ENCODE measurements around the gene EPN2.
"Not testable (repeated sequence)": the region's sequence is repeated elsewhere in the genome, so short reads cannot be mapped to it uniquely, and the experiment has no call there.

The EPN2 gene

DNA sequence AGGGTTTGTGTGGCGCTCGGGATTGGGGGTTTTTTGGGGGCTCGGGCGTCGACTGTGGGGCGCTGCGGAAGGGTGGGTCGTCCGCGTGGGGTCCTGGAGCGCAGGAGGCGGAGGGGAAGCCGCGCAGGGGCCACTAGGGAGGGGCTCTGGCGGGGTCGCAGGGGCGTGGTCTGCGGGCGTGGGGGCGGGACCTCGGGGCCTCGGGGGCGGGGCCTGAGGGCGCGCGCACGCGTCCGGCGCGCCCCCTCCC is at the start of gene EPN2:
EPN2 (plus strand) TSS at position 228 of the 250 bp plus-strand sequence. CDS start 45,754 bp downstream, outside the sequence.
- not testable (repeated sequence) for DNase-seq (ENCODE audit: low read depth, low spot score)

DNA sequence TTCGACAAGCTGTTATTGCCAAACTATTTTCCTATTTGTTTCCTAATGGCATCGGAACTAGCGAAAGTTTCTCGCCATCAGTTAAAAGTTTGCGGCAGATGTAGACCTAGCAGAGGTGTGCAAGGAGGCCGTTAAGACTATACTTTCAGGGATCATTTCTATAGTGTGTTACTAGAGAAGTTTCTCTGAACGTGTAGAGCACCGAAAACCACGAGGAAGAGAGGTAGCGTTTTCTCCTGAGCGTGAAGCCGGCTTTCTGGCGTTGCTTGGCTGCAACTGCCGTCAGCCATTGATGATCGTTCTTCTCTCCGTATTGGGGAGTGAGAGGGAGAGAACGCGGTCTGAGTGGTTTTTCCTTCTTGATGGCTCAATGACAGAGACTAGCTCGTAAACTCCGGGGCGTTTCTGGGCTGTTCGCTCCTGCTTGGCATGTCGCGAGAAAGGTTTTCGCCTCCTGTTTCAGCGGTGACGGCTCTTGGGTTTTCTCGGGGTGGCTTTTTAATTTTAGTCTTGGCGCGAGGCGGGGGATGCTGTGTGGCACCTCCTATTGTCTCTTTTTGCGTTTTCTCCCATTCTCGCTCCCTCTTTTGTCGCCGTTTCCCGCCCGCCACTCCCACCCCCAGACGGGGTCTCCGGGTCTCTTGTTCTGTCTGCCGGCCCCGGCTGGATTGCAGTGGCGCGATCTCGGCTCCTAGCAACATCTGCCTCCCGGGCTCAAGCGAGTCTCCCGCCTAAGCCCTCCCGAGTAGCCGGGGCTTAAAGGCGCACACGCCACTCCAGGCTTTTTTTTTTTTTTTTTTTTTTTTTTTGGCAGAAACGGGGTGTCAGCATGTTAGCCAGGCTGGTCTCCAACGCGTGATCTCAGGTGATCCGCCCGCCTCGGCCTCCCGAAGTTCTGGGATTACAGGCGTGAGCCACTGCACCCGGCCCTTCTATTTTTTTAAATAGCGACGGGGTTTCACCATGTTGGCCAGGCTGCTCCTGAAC is 49.0 kb upstream of the EPN2 start:
- not testable (repeated sequence) for DNase-seq (ENCODE audit: low read depth, low spot score)

DNA sequence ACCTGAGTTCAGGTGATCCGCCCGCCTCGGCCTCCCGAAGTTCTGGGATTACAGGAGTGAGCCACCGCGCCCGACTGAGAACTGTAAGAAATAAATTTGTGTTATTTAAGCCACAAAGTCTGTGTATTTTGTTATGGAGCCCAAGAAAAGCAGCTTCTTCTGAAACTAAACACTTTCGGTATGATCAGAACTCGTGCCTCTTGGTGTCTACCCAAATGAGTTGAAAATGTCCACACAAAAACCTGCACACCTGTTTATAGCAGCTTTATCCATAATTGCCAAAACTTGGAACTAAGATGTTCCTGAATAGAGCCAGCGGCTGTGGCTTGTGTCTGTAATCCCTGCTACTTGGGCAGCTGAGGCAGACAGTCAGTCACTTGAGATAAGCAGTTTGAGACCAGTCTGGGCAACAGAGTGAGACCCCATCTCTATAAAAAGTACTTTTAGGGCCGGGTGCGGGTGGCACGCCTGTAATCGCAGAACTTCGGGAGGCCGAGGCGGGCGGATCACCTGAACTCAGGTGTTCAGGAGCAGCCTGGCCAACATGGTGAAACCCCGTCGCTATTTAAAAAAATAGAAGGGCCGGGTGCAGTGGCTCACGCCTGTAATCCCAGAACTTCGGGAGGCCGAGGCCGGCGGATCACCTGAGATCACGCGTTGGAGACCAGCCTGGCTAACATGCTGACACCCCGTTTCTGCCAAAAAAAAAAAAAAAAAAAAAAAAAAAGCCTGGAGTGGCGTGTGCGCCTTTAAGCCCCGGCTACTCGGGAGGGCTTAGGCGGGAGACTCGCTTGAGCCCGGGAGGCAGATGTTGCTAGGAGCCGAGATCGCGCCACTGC is 48.1 kb upstream of the EPN2 start:
- DNase-seq (ENCODE audit: low read depth, low spot score), result not testable (repeated sequence)

DNA sequence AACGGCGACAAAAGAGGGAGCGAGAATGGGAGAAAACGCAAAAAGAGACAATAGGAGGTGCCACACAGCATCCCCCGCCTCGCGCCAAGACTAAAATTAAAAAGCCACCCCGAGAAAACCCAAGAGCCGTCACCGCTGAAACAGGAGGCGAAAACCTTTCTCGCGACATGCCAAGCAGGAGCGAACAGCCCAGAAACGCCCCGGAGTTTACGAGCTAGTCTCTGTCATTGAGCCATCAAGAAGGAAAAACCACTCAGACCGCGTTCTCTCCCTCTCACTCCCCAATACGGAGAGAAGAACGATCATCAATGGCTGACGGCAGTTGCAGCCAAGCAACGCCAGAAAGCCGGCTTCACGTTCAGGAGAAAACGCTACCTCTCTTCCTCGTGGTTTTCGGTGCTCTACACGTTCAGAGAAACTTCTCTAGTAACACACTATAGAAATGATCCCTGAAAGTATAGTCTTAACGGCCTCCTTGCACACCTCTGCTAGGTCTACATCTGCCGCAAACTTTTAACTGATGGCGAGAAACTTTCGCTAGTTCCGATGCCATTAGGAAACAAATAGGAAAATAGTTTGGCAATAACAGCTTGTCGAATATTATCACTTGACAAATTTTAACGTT is 47.3 kb upstream of the EPN2 start:
- DNase-seq (ENCODE audit: low read depth, low spot score), result not testable (repeated sequence)

GRCh38 chr17:19196382-19197204 is 40.6 kb upstream of the EPN2 start:
- not testable (repeated sequence) for DNase-seq (ENCODE audit: low read depth, low spot score)

DNA sequence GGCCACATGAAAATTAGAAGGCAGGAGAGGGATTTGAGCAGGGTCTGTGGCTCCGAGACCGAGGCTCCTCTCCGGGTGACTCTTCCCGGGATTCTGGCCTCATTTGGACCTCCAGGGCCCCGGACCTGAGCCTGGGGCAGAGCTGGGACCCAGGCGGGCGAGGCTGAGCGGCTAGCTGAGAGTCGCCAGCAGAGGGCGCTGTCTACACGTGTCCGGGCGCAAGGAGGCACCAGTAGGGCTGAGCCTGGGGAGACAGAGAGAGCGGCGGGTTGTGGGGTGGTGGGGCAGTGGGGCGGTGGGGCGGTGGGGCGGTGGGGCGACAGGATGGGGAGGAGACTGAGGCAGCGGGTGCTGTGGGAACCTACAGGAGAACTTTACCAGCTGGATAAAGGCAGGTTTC is 34.7 kb upstream of the EPN2 start:
- DNase-seq (ENCODE audit: low read depth, low spot score), result not testable (repeated sequence)

- not testable (repeated sequence) for DNase-seq (ENCODE audit: low read depth, low spot score)
Observed at GRCh38 chr17:19203429-19203828, 33.7 kb upstream of the EPN2 start.

DNA sequence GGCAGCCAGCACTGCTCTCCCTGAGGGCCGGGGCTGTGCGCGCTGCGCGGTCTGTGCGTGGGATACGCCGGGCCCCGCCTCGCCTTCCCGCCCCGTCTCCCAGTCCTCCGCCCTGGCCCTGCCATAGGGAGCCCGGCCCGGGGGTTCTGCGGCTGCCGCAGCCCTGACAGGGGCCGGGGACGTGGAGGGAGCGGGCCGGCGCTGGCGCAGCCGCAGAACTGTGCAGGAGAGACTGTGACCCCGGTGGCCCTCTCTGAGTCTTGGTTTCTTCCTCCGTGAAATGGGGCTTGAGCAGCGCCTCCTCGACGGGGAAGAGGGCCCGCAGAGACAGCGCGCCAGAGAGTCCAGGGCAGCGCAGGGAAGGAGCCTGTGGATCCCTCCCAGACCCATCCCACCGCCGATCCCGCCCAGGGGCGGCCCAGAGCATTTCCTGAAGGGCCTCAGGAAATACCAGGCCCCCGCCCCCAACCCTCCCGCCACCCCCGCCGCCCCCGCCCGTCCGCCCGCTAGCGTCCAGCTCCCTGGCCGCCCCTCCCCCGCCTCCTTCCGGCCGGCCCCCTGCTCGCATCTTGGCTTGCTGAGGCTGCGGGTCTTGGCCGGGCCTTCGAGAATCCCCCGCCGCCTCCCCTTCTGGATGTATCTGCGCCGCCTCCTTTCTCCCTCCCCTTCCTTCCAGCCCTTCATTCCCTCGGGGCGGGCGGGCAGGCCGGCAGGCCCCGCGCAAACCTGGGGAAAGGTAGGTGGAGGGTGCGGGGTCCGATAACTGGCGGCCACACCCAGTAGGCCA is 21.9 kb upstream of the EPN2 start:
- DNase-seq (ENCODE audit: low read depth, low spot score), result not testable (repeated sequence)

GRCh38 chr17:19216148-19216926 is 20.8 kb upstream of the EPN2 start:
- not testable (repeated sequence) for DNase-seq (ENCODE audit: low read depth, low spot score)

- not testable (repeated sequence) for DNase-seq (ENCODE audit: low read depth, low spot score)
Observed at GRCh38 chr17:19218914-19219313, 18.3 kb upstream of the EPN2 start.

- DNase-seq (ENCODE audit: low read depth, low spot score), result not testable (repeated sequence)
Observed at GRCh38 chr17:19219384-19219783, 17.8 kb upstream of the EPN2 start.

- not testable (repeated sequence) for DNase-seq (ENCODE audit: low read depth, low spot score)
Observed at GRCh38 chr17:19220195-19220594, 17.0 kb upstream of the EPN2 start.

GRCh38 chr17:19226610-19227588 is 10.3 kb upstream of the EPN2 start:
- DNase-seq (ENCODE audit: low read depth, low spot score), result not testable (repeated sequence)

- not testable (repeated sequence) for DNase-seq (ENCODE audit: low read depth, low spot score)
Observed at GRCh38 chr17:19234676-19235075, 2.5 kb upstream of the EPN2 start.

GRCh38 chr17:19236351-19237138 is 621 bp upstream of the EPN2 start:
- not testable (repeated sequence) for DNase-seq (ENCODE audit: low read depth, low spot score)

DNA sequence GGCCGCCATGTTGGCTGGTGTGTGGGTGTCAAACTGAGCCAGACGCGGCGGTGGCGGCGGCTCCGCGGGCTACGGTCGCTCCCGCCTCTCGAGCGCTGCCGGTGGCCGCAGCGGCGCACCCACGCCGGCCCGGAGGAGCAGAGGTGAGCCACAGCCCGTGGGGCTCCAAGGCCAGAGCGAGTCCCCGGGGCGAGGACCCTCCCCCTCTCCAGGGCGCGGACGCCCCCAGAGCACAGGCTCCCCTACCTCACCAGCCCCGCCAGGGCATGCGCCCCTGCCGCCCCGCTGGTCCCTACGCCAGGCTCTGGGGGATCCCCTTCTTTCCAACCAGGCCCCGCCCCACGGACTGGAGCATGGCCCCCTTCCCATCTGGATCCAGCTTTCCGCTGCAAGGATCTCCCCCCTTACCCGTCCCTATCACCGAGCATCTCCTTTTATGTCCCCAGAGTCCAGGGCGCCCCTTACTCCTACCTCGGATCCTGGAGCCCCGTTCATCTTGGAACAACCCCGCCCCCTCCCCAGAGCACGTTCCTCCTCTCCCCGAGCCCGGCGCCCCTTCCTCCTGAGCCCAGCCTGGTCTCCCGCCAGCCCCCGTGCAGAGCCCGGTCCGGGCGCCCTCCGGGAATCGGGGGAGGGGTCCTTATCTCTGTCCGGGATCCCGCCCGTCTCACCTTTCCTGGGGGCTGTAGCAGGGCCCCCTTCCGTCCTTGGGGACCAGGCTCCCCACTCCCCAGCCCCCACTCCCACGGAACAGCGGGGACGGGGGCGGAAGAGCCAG is 412 bp downstream of the EPN2 start:
- peak; percentile 33 for DNase-seq (ENCODE audit: low read depth, low spot score)

GRCh38 chr17:19238167-19238505 is 970 bp downstream of the EPN2 start:
- DNase-seq (ENCODE audit: low read depth, low spot score), result peak; percentile 63
